Right ventricle myocardium superior (tissue), 1 donor: ENCODE measurements around the gene PPM1H. TPM values are rescaled to one million over a fixed set of nuclear protein-coding genes. Genes with fewer than 3 reads are reported as not detected.
"Not testable (repeated sequence)": the region's sequence is repeated elsewhere in the genome, so short reads cannot be mapped to it uniquely, and the experiment has no call there.

Source experiments
- ATAC-seq: fragments of 200-7000 bp; cut with Tn5 transposase; one replicate; pipeline ENCODE4 v1.9.1; 2020; ENCODE audit warnings: mild to moderate bottlenecking; ENCODE audit not compliant: poor library complexity
- DNase-seq: peaks from one replicate; pipeline ENCODE4 v3.0.0-alpha.2; 2020
- intact Hi-C: fragments of 100-400 bp; cut with DNase I; formaldehyde crosslinking; loops from one replicate; pipeline ENCODE4 v1.11.2; 2022
- total RNA-seq: library from RNA; stranded (reverse); fragmentation: NEBNext Ultra II Directional; extraction: Animal tissue kit (Norgen Biotek cat#: 25700); gene quantifications from one replicate; pipeline ENCODE4 v1.2.1, GENCODE V29; 2021
- donor health status: DM: no; HTN: yes; CAD: no; lungs with severe emphysema.

PPM1H gene
- total RNA-seq, 1 donor from 2014 or later = 6.5 TPM

DNA sequence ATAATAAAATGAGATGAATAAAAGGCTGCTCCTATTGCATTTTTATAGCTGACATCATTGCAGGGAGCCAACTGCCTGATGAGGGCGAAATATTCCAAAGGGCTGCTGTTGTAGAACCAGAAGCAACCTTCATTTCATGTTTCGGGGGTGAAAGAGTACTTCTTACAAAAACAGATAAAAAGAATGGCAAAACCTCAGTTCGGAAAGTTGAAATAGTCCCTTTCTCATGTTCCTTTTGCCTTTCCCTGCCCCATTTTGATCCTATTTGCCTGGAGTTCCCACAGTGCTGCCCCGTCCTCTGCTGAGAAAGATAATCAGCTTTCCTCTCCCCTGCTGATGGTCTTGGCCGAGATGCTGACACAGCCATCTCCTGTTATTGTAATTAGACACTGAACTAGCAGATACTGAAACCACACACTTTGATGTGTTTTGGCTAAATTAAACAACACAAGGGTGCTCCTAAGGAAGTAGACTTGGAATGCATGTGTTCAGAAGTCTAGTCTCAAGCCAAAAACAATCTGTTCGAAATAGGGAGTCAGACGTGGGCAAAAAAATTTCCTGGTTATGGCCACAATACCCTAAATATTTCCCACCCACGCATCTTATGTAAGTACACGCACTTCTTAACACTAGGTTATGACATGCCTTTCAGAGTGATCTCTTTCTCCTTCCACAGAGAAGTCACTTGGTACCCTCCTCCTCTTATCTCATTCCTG is 117.2 kb downstream of the PPM1H start:
- ATAC-seq (peak; percentile 82), DNase-seq (no peak)
- intact Hi-C loops = no loop called here

DNA sequence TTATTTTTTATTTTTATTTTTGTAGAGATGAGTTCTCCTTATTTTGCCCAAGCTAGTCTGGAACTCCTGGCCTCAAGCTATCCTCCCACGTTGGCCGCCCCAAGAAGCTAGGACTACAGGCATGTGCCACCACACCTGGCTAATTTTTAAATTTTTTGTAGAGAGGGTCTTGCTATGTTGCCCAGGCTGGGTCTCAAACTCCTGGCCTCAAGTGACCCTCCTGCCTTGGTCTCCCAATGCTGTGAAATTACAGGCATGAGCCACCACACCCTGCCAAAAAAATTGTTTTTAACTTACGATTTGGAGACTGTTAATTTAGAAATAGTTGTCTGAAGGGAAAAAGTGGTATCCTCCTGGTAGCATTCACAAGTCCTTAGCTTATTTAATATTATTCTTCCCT is 120.7 kb downstream of the PPM1H start:
- no peak for ATAC-seq
- intact Hi-C loops = loop anchor here (5.0 kb wide), 1 partner anchor 118 kb away; no protein-coding TSS in a partner anchor
- no peak for DNase-seq

DNA sequence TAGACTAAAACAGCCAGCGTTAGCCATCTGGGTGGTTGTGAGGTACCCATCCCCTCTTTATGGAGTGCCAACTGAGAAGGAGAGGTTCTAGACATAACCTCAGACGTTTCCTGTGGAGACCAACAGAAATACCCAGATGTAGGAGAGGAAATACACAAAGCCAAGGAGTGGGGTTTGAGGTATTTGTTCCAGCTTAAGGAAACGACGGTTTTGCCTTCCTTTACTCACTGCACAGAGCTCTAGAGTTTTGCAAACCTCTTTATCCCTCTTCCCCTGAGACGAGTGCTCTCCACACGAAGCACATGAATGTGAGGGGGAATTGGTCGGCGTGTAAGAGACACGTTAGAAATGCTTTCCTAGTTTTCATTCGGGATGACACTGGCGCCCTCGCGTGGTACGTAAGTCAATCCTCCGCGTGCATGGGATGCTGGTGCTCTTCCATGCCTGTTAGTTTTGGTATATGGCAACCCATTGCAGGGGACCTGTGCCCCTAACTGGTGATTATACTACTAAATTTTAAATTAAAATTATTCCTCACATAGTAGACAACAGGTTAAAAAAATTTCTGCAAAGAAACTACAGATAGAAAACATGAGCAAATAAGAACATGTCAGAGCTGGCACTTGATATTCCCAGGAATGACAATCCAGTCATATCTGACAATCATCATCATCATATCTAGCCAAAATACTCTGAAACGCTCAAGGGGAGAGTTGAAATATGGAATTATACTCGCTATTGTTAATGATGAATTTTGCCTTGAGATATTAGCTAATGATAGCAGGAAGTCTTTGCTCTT is 121.7 kb downstream of the PPM1H start:
- peak; percentile 86 for ATAC-seq
- intact Hi-C loops = loop anchor here (5.0 kb wide), 1 partner anchor 119 kb away; no protein-coding TSS in a partner anchor
- peak; percentile 78 for DNase-seq

DNA sequence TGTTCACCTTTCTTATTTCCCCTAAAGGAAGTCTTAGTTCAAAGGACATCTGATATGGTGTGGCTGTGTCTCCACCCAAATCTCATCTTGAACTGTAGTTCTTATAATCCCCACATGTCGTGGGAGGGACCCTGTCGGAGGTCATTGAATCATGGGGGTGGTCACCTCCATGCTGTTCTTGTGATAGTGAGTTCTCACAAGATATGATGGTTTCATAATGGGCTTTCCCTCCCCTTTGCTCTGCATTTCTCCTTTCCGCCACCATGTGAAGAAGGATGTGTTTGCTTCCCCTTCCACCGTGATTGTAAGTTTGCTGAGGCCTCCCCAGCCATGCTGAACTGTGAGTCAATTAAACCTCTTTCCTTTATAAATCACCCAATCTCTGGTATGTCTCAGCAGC is 123.5 kb downstream of the PPM1H start:
- DNase-seq, ATAC-seq: not testable (repeated sequence)
- intact Hi-C loops = loop anchor here (5.0 kb wide), 1 partner anchor 121 kb away; no protein-coding TSS in a partner anchor

DNA sequence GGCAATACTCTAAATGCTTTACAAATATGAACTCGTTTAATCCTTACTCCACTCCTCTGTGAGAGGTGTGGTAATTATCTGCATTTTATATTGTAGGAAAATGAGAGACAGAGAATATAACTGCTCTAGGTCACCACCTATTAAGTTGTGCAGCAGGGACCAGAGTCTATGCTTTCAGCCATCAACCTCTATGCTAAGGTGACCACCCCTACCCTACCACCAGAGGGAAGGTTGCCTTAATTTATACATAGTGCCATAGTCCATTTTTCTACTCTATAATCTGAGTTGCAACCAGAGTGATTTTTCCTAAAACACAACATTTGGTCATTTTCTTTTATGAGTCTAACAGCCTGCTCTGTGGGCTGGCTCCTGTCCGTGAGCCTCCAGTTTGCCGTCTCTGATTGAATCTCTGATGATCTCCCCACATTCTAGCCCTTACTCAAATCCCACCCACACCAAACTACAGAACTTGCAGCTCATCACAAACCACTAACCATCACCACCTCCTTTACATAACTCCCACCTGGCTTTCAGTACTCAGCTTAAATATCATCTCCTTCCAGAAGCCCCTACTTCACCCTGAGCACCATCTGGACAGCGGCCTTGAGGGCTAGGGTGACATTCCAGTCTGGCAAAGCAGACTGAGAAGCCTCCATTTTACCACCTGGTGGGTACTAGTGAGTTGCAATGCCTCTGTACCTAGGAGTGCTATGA is 126.6 kb downstream of the PPM1H start:
- intact Hi-C loops = loop anchor here (5.0 kb wide), 1 partner anchor 366 kb away; no protein-coding TSS in a partner anchor
- no peak for ATAC-seq

DNA sequence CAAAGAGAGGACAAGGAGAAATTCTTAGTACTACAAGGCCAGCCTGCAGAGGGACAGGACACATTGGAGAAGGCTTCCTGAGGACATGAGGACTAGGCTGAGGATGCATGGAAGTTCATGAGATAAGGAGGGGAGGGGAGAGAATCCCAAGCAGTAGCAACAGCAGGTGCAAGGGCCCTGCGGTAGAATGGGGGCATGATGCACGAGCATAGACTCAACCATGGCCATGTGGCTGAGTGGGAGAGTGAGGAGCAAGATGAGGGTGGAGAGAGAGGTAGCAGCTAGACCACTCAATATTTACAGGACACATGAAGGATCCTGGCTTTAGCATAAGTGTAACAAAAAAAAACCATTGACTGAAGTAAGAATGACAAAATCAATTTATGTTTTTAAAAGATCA is 128.1 kb downstream of the PPM1H start:
- ATAC-seq = no peak
- DNase-seq = no peak
- intact Hi-C loops = loop anchor here (5.0 kb wide), 1 partner anchor 365 kb away; no protein-coding TSS in a partner anchor

More for the DNA sequence above, 126.6 kb downstream of the PPM1H start:
- no peak for DNase-seq

DNA sequence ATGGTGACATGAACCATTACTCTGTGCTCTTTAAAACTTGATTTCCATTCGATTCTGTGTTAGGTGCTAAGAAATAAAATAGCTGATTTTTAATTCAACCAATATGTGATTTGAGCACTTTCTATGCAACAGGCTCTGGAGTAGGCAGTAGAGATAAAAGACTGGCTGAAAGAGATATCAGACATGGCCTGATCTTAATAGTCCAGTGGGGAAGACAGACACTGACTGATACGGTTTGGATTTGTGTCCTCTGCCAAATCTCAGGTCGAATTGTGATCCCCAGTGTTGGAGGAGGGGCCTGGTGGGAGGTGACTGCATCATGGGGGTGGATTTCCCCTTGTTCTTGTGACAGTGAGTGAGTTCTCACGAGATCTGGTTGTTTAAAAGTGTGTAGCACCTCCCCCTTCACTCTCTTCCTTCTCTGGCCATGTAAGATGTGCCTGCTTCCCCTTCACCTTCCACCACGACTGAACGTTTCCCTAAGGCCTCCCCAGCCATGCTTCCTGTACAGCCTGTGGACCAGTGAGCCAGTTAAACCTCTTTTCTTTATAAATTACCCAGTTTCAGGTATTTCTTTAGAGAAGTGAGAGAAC is 128.6 kb downstream of the PPM1H start:
- ATAC-seq (no peak), DNase-seq (no peak)
- intact Hi-C loops = loop anchor here (5.0 kb wide), 1 partner anchor 364 kb away; no protein-coding TSS in a partner anchor

DNA sequence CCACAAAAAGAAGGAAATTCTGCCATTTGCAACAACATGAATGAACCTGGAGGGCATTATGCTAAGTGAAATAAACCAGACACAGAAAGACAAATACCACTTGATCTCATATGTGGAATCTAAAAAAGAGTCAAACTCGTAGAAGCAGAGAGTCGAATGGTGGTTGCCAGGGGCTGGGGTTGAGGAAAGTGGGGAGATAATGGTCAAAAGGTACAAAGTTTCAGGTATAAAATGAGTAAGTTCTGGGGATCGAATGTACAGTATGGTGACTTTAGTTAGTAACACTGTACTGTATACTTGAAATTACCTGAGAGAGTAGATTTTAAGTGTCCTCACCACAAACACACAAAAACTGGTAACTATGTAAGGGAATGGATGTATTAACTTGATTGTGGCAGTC is 129.4 kb downstream of the PPM1H start:
- ATAC-seq = no peak
- DNase-seq = no peak
- intact Hi-C loops = loop anchor here (5.0 kb wide), 1 partner anchor 363 kb away; no protein-coding TSS in a partner anchor

DNA sequence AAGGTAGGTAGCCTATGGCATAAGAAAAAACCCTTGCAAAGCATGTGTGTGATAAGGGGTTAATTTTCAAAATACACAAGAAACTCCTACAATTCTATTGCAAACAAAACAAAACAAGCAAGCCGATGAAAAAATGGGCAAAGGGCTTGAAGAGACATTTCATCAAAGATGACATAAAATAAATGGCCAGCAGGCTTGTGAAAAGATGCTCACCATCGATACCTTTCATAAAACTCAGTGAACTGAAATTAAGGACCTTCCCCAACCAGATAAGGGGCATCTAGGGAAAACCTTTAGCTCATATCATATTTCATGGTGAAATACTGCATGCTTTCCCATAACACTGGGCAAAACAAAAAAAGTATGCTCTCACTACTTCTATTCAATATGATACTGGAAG is 131.2 kb downstream of the PPM1H start:
- no peak for ATAC-seq
- DNase-seq = no peak
- intact Hi-C loops = no loop called here

DNA sequence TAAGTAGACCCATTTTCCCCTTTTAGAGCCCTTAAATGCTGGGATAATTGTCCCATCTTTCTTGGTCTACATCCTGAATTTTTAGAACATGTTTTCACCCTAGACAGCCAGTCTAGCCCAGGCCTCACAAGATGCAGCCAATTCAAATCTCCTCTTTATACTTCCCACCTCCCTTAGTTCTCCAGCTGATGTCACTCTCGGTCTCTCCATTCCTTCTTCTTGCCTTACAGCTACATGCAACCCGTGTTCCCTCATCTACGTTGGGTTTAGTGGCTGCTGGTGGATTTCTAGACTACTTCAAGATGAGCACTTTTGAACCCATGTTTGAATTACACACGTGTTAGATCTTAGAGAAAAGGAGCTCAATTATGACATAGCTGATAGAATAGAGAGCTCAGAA is 132.0 kb downstream of the PPM1H start:
- intact Hi-C loops = no loop called here
- ATAC-seq (no peak), DNase-seq (no peak)

DNA sequence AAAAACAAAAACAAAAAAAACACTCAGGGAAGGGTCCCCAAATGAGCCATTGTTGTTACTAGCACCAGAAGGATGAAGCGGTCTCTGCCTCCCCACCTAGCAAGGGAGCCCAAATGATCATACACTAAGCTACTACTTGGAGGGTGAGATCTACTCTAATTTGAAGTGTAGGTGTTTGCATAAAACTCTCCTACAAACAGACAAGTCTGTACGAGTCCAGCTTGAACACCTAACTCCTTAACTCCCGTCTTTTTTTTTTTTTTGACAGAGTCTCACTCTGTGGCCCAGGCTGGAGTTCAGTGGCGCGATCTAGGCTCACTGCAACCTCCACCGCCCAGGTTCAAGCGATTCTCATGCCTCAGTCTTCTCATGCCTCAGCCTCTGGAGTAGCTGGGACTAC is 132.6 kb downstream of the PPM1H start:
- ATAC-seq = no peak
- intact Hi-C loops = no loop called here
- no peak for DNase-seq

DNA sequence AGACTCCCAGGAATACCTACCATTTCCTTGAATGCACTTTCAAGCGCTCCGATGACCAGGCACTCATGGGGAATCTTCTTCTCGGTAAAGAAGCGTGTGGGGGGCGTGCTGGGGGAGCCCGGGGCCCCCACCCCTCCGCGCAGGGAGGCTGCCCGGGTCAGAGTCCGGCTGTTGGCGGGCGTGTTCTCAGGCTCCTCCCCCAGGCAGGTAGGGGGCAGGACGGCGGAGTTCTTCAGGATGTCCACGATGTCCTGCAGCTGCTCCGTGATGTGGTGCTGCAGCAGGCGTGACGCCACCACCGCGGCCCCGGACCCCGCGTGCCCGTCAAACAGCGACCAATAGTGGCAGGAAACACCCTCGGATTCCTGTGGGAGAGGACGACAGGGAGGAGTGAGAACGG is 133.2 kb downstream of the PPM1H start:
- no peak for DNase-seq
- intact Hi-C loops = no loop called here
- no peak for ATAC-seq

DNA sequence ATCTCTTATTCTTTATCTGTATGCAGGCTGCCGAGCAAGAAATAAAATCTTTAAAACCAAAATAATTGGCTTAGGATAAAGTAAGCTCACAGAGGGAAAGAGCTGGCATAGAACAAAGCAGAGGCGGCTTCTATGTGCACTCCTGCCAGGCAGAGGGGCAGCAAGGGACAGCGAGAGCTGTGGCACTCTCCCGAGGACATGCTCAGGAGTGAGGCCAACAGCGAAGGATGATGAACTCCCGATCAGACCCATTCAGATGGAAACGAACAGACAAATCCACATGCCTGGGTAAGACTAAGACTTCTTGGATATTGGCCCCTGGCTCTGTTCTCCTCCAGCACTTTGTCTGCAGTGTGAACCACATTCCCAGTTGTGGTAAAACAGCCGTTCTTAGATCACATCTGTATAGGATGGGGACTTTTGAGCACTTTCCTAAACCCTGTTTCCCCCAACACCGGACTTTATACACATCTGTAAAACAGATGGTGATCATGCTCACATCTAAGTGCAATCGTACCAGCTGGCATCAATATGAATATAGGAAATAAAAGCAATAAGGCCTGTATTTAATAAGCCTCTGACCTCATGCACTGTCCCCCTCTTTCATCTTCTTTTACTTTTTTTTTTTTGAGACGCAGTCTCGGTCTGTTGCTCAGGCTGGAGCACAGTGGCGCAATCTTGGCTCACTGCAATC is 134.1 kb downstream of the PPM1H start:
- no peak for ATAC-seq

DNA sequence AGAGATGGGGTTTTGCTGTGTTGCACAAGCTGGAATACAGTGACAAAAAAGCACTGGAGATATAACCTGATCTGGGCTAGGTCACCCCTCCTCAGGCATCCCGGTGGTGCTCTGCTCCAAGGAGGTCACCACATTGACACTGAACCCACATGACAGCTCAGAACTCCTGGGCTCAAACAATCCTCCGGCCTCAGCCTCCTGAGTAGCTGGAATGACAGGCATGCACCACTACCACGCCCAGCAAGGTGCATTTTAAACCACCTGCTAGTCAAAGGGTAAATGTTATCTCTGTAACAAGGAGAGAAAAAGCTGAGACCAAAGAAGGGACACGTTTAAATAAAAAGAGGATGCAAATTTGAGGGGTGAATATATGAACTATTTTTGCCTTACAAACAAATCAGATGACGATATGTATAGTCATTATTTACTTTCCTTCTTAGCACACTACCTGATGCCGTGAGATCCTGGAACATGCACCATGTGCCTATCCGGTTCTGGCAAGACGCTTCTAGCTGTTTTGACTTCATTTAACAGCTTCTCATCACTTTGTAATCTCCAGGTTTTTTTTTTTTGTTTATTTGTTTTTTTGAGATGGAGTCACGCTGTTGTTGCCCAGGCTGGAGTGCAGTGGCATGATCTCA is 135.1 kb downstream of the PPM1H start:
- ATAC-seq (no peak), DNase-seq (no peak)
- intact Hi-C loops = no loop called here

More for the DNA sequence above, 134.1 kb downstream of the PPM1H start:
- intact Hi-C loops = no loop called here
- no peak for DNase-seq

DNA sequence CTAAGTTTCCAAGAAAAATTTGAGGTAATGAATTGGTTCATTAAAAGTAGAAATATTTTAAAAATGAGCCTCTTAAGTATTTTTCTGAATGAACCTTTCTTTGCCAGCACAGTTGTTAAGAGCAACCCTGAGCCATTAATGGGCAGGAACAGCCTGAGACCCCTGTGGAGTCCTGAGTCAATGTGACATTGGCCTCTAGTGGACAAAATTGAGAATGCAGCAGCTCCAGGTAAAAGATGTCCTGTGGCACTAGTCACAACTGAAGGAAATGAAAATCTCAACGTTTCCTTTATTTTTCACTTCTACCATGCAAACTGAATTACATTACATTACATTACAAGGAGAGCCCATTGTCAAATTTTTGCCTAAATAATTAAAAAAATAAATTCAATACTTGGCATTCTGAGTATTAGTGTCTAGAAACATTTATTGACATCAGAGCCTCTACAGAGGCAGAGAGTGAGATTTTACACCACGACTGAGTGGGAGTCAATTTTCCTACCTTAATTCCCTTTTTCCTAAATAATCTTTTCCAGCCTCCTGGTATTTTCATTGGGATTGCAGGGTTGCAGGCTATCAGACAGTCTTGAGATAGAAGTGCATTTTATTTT is 135.7 kb downstream of the PPM1H start:
- intact Hi-C loops = no loop called here
- ATAC-seq (peak; percentile 83), DNase-seq (no peak)

DNA sequence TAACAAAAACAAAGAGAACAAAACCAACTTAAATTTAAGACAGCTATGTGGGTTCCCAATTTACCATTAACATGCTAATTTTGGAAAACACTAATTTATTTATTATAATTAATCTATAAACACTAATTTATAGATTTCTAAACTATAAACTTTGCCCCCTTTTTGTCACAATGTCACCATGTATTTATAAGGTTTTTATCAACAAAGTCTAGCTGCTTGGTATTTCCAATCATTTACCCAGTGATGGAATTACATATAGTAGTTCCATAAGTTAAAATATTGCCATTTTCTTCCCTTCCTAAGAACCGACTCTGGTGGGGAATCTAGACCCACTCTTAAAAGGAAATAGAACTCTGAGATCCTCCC is 140.7 kb downstream of the PPM1H start:
- ATAC-seq = no peak
- intact Hi-C loops = loop anchor here (5.0 kb wide), 2 partner anchors 212 to 357 kb away; no protein-coding TSS in a partner anchor

More for the DNA sequence above, 140.7 kb downstream of the PPM1H start:
- no peak for DNase-seq
